CD14-positive monocyte (primary cell): ENCODE data around the gene SIK2. TPM values are rescaled to one million over a fixed set of nuclear protein-coding genes. Genes with fewer than 3 reads are reported as not detected.

Experiments
- DNase-seq, 3 donors: peaks; one replicate each; pipeline ENCODE4 v3.0.0-alpha.2; 2011 to 2022
- H2AFZ ChIP-seq: 2 replicates; pipeline ENCODE4 v1.6.0; 2012; ENCODE audit warnings: mild to moderate bottlenecking, low read depth, low read length, inconsistent platforms; ENCODE audit not compliant: insufficient read depth, poor library complexity, severe bottlenecking
- H3K27ac ChIP-seq, 2 donors: 1 replicate in 1 of 2; 2 replicates in 1 of 2; pipeline ENCODE4 v1.5.1; 2012 to 2013; ENCODE audit warnings: low read length in 2 of 2, control low read depth in 1 of 2, inconsistent platforms in 1 of 2, low read depth in 1 of 2, mild to moderate bottlenecking in 1 of 2
- H3K27me3 ChIP-seq, 2 donors: one replicate each; pipeline versions ENCODE4 v1.6.0 to v1.6.1; 2011 to 2013; ENCODE audit warnings: low read length in 2 of 2; ENCODE audit not compliant: control insufficient read depth in 2 of 2, insufficient read depth in 2 of 2
- H3K36me3 ChIP-seq, 2 donors: replicated peaks in 1 of 2; 1 replicate in 1 of 2; 2 replicates in 1 of 2; pipeline versions ENCODE4 v1.5.1 to v1.6.1; 2012 to 2013; ENCODE audit warnings: low read length in 2 of 2, control low read depth in 1 of 2, inconsistent platforms in 1 of 2, mild to moderate bottlenecking in 1 of 2; ENCODE audit not compliant: insufficient read depth in 2 of 2, control insufficient read depth in 1 of 2
- H3K4me1 ChIP-seq, 2 donors: 1 replicate in 1 of 2; 2 replicates in 1 of 2; pipeline versions ENCODE4 v1.5.1 to v1.6.1; 2012 to 2013; ENCODE audit warnings: low read length in 2 of 2, control low read depth in 1 of 2, inconsistent platforms in 1 of 2, mild to moderate bottlenecking in 1 of 2, moderate library complexity in 1 of 2; ENCODE audit not compliant: insufficient read depth in 2 of 2, control insufficient read depth in 1 of 2
- H3K4me2 ChIP-seq: replicated peaks from 2 replicates; pipeline ENCODE3; 2012; ENCODE audit warnings: low read length, moderate library complexity, mild to moderate bottlenecking; ENCODE audit not compliant: poor library complexity, severe bottlenecking; ENCODE audit errors: extremely low read depth
- H3K4me3 ChIP-seq, 3 experiments: fragments of 200-600 bp in 1 of 3; sonication (generic) in 1 of 3; replicated peaks in 1 of 3; 1 replicate in 2 of 3; 2 replicates in 1 of 3; pipeline ENCODE4 v1.5.1; 2011 to 2013; ENCODE audit warnings: low read length in 3 of 3, mild to moderate bottlenecking in 3 of 3, control low read depth in 2 of 3, low read depth in 2 of 3, inconsistent platforms in 1 of 3, moderate library complexity in 1 of 3
- H3K79me2 ChIP-seq: 2 replicates; pipeline ENCODE4 v1.6.0; 2012; ENCODE audit warnings: mild to moderate bottlenecking, control low read depth, inconsistent platforms, low read length, moderate library complexity; ENCODE audit not compliant: insufficient read depth
- H3K9ac ChIP-seq: 2 replicates; pipeline ENCODE4 v1.6.0; 2017; ENCODE audit warnings: low read length, mild to moderate bottlenecking; ENCODE audit not compliant: insufficient read depth, poor library complexity, severe bottlenecking
- H3K9me3 ChIP-seq, 2 donors: replicated peaks in 1 of 2; 1 replicate in 1 of 2; 2 replicates in 1 of 2; pipeline versions ENCODE4 v1.5.1 to v1.6.1; 2012 to 2013; ENCODE audit warnings: low read length in 2 of 2, control low read depth in 1 of 2; ENCODE audit not compliant: control insufficient read depth in 1 of 2, insufficient read depth in 1 of 2
- H4K20me1 ChIP-seq: 2 replicates; pipeline ENCODE4 v1.6.0; 2012; ENCODE audit warnings: mild to moderate bottlenecking, low read length, control low read depth, moderate library complexity; ENCODE audit not compliant: insufficient read depth
- H3K27ac Mint-ChIP-seq, 7 donors: one replicate each; pipeline ENCODE4 v1.8.0; 2020; ENCODE audit warnings: mild to moderate bottlenecking in 7 of 7, mixed read lengths in 7 of 7, moderate library complexity in 6 of 7, inconsistent platforms in 2 of 7
- H3K27me3 Mint-ChIP-seq, 3 donors: one replicate each; pipeline ENCODE4 v1.8.0; 2021 to 2022; ENCODE audit warnings: low read depth in 3 of 3, mild to moderate bottlenecking in 3 of 3, mixed read lengths in 3 of 3, moderate library complexity in 3 of 3, inconsistent platforms in 1 of 3
- H3K36me3 Mint-ChIP-seq, 2 donors: one replicate each; pipeline ENCODE4 v1.8.0; 2020; ENCODE audit warnings: mixed read lengths in 2 of 2, inconsistent platforms in 1 of 2, mild to moderate bottlenecking in 1 of 2
- H3K4me1 Mint-ChIP-seq: one replicate; pipeline ENCODE4 v1.8.0; 2020; ENCODE audit warnings: mild to moderate bottlenecking, mixed read lengths
- H3K4me3 Mint-ChIP-seq, 2 donors: one replicate each; pipeline ENCODE4 v1.8.0; 2020; ENCODE audit warnings: mild to moderate bottlenecking in 2 of 2, mixed read lengths in 2 of 2, moderate library complexity in 1 of 2
- H3K9me3 Mint-ChIP-seq, 7 donors: one replicate each; pipeline ENCODE4 v1.8.0; 2020 to 2022; ENCODE audit warnings: mixed read lengths in 7 of 7, mild to moderate bottlenecking in 6 of 7, moderate library complexity in 6 of 7, inconsistent platforms in 2 of 7
- CTCF ChIP-seq: fragments of 200-600 bp; IDR thresholded peaks from one replicate; pipeline ENCODE4 v1.8.0; 2022; ENCODE audit warnings: antibody characterized with exemption, mild to moderate bottlenecking
- WGBS: methylation state at CpG from one replicate; pipeline ENCODE4 v1.1.5; 2013; ENCODE audit warnings: missing lambda C conversion rate; ENCODE audit not compliant: insufficient coverage; 5-methylcytosine and 5-hydroxymethylcytosine counted together
- intact Hi-C, 2 donors: fragments of 100-400 bp; cut with micrococcal nuclease; formaldehyde crosslinking; loops; one replicate each; pipeline versions ENCODE4 v1.15.0 to v1.15.1; 2023
- polyA plus RNA-seq, 3 donors: library from polyadenylated mRNA; depleted of rRNA in 1 of 3; unstranded in 2 of 3; stranded (reverse) in 1 of 3; fragments of 300-500 nt in 2 of 3; fragments of >200 nt in 1 of 3; fragmentation: Illumina TruSeq in 2 of 3; gene quantifications; 1 replicate in 2 of 3; 2 replicates in 1 of 3; pipeline ENCODE4 v1.2.3, GENCODE V29; 2012 to 2021

SIK2 gene
- polyA plus RNA-seq, 3 donors = 0.16 to 8.8 (median 0.23) TPM

GRCh38 chr11:111696556-111696955, 94.3 kb downstream of the SIK2 start:
- Histone ChIP-seq H3K4me1 (no peaks in the 10 kb centered on the region), H3K4me3 (no peak overlapping the region), H3K27ac (no peak overlapping the region), H3K36me3 (peaks cover 6 to 58% of the 10 kb centered on the region in 2 donors), H3K79me2 (no peaks in the 10 kb centered on the region), H3K4me2 (no peak overlapping the region), H3K9me3 (no peaks in the 10 kb centered on the region), H3K9ac (no peak overlapping the region), H2AFZ (no peak overlapping the region), H4K20me1 (no peaks in the 10 kb centered on the region), H3K27me3 (no peaks in the 10 kb centered on the region)
- no peak for DNase-seq
- TF ChIP-seq CTCF = no peak
- WGBS = 100% methylated on average over 1 of the region's 1 CpG
- Mint-ChIP-seq H3K9me3 (no peaks in the 10 kb centered on the region), H3K4me1 (peaks cover 4% of the 10 kb centered on the region), H3K27me3 (peaks cover 0 to 3% (median 0%) of the 10 kb centered on the region in 3 donors), H3K27ac (no peak overlapping the region), H3K36me3 (peaks cover 17 to 26% of the 10 kb centered on the region in 2 donors), H3K4me3 (no peak overlapping the region)
- intact Hi-C loops = no loop called here

- Histone ChIP-seq H3K9me3 (no peaks in the 10 kb centered on the region), H3K4me3 (no peak overlapping the region), H2AFZ (no peak overlapping the region), H3K4me2 (no peak overlapping the region), H3K36me3 (peaks cover 18 to 68% of the 10 kb centered on the region in 2 donors), H3K9ac (no peak overlapping the region), H3K79me2 (no peaks in the 10 kb centered on the region), H4K20me1 (no peaks in the 10 kb centered on the region), H3K4me1 (no peaks in the 10 kb centered on the region), H3K27me3 (no peaks in the 10 kb centered on the region), H3K27ac (no peak overlapping the region)
- 86% methylated on average over 1 of the region's 1 CpG for WGBS
- no peak for DNase-seq
- Mint-ChIP-seq H3K4me1 (peaks cover 4% of the 10 kb centered on the region), H3K9me3 (no peaks in the 10 kb centered on the region), H3K27me3 (peaks cover 0 to 3% (median 0%) of the 10 kb centered on the region in 3 donors), H3K36me3 (peaks cover 23 to 32% of the 10 kb centered on the region in 2 donors), H3K27ac (peak overlapping the region in 1 of 7 donors; percentile 15), H3K4me3 (no peak overlapping the region)
- intact Hi-C loops = no loop called here
- TF ChIP-seq CTCF = no peak
These were observed 95.7 kb downstream of the SIK2 start for GRCh38 chr11:111697933-111698371.
